ENCODE measurements around the gene RXYLT1.

- no peak for TF ChIP-seq CTCF (IDR thresholded peaks at IDR 0.05)
- TF ChIP-seq POLR2A (IDR thresholded peaks at IDR 0.05): no peak
Observed at GRCh38 chr12:63841571-63841970, 61.9 kb downstream of the RXYLT1 start.

Data from breast epithelium (tissue), 3 donors.